ENCODE results near the gene CARD11.
A peak's percentile ranks its signal among the peaks of the same experiment; 100 is the strongest.

The CARD11 gene

GRCh38 chr7:2876031-2876731 is 167.5 kb downstream of the CARD11 start:
- H3K27ac ChIP-seq = no peak overlapping the region

GRCh38 chr7:2873686-2874551 is 169.7 kb downstream of the CARD11 start:
- H3K27ac ChIP-seq = peak overlapping the region; percentile 40
- TF ChIP-seq CTCF (conservative IDR thresholded peaks at IDR 0.05) = no peak

More at GRCh38 chr7:2876031-2876731, 167.5 kb downstream of the CARD11 start:
- TF ChIP-seq CTCF (conservative IDR thresholded peaks at IDR 0.05) = no peak

DNA sequence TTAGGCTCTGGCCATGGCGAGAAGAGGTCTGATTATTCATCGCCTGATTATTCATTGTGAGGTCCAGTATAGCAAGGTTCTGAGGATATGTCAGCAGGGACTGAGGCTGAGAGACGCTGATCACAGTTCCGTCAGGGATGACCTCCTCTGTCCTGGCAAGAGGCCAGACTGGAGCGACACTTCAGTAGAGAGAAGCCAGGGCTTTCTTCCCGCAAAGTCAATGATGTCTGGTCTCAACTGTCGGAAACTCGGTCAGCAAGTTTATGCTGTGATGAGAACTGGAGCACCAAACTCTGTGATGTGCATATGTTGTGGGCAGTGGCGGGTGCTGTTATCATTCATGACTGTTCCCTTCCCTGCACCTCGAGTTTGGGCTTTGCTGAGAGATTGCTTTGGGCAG is 170.5 kb downstream of the CARD11 start:
- no peak for TF ChIP-seq CTCF (conservative IDR thresholded peaks at IDR 0.05)
- peak overlapping the region; percentile 40 for H3K27ac ChIP-seq

DNA sequence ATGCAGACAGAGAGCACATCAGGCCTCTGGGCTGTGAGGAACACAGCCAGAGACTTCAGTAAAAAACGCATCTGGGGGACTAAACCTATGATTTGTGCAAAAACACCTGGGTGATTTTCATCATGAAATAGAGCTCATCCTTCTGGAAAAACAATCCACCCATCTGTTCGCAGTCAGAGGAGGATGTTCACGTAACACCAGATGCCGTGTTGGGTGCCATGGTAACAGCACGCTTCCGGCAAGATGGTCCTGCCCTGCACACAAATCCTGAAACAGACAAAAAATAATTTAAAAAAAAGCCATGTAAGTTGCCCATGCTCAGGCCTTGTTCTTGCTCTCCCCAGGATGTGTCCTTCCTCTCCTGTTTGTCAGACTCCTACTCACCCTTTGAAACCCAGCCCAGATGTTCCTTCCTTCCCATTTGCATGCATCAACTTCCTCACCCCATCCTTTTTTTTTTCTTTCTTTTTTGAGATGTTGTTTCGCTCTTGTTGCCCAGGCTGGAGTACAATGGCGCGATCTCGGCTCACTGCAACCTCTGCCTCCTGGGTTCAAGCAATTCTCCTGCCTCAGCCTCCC is 171.3 kb downstream of the CARD11 start:
- peak overlapping the region; percentile 40; the same call in 1 of the 2 replicates for H3K27ac ChIP-seq
- no peak for TF ChIP-seq CTCF (conservative IDR thresholded peaks at IDR 0.05)

DNA sequence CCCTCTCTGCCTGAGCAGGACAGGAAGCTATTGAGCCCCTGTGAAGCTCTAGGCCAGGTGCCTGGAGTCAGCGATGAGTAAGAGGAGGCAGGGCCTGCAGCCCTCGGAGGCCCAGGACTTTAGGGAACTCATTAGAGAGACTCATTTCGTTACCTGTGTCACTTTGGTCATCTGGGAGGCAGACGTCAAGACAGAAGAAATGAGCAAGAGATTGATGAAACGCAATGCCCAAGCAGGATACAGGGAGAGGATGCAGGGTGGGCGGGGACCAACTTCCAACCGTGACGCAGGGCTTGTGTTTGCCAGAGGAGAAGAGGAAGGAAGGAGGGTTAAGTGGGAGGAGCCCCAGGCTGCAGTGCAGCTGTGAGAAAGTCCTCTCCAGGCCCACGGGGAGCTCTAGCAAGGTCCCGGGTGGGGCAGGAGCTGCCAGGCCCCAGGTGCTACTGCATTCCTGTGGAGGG is 173.2 kb downstream of the CARD11 start:
- peak overlapping the region; percentile 24; the same call in 1 of the 2 replicates for H3K27ac ChIP-seq
- TF ChIP-seq CTCF (conservative IDR thresholded peaks at IDR 0.05) = no peak

DNA sequence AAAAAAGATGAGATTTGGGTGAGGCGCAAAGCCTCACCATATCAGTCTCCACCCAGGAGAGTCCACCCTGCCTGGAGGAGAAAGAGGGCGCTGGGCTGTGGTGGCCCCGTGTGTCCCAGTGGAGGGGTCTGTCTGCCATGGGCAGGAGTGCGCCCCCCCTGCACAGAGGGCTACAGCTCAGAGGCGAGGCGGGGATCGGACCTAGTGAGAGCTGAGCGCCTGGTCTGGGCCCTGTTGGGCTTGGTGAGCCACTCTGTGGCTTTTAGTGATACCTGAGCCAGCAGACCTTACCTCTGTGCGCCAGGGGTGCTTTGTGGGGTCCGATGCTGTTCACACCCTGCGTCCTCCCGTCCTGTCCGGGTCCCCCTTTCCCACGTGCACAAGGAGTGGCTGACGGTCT is 173.7 kb downstream of the CARD11 start:
- no peak for TF ChIP-seq CTCF (conservative IDR thresholded peaks at IDR 0.05)
- peak overlapping the region; percentile 24; the same call in 1 of the 2 replicates for H3K27ac ChIP-seq

- TF ChIP-seq CTCF (conservative IDR thresholded peaks at IDR 0.05) = no peak
- no peak overlapping the region for H3K27ac ChIP-seq
Observed at GRCh38 chr7:2866601-2867000, 177.1 kb downstream of the CARD11 start.

All from VCaP (cell line).